ENCODE results near the gene MYO1A.
"Not testable (repeated sequence)": the region's sequence is repeated elsewhere in the genome, so short reads cannot be mapped to it uniquely, and the experiment has no call there.

MYO1A gene

GRCh38 chr12:57018906-57019305 is 31.0 kb downstream of the MYO1A start:
- no peaks in the 10 kb centered on the region for H3K9me3 ChIP-seq (replicated peaks; ENCODE audit: insufficient read depth, low read length)
- no peak overlapping the region for H3K4me3 ChIP-seq (ENCODE audit: low read length)
- H3K4me2 ChIP-seq (ENCODE audit: low read depth, low read length): no peak overlapping the region
- no peak overlapping the region for H3K27ac ChIP-seq (ENCODE audit: low read length)
- H3K4me1 ChIP-seq (ENCODE audit: low read length): no peaks in the 10 kb centered on the region
- H3K9ac ChIP-seq (ENCODE audit: low read length): no peak overlapping the region
- no peaks in the 10 kb centered on the region for H3K9me2 ChIP-seq (replicated peaks; ENCODE audit: insufficient read depth, low read length)
- H3F3A ChIP-seq (ENCODE audit: insufficient read depth, low read length): no peaks in the 10 kb centered on the region
- H3K36me3 ChIP-seq (replicated peaks; ENCODE audit: insufficient read depth, low read length): no peaks in the 10 kb centered on the region
- H4K20me1 ChIP-seq (ENCODE audit: insufficient read depth, low read length): no peaks in the 10 kb centered on the region
- TF ChIP-seq EZH2phosphoT487 (IDR thresholded peaks at IDR 0.05; ENCODE audit: low read length) (no peak), EZH2 (optimal IDR thresholded peaks at IDR 0.05; ENCODE audit: low read depth, low read length) (no peak)
- TF ChIP-seq, protein P1, sequence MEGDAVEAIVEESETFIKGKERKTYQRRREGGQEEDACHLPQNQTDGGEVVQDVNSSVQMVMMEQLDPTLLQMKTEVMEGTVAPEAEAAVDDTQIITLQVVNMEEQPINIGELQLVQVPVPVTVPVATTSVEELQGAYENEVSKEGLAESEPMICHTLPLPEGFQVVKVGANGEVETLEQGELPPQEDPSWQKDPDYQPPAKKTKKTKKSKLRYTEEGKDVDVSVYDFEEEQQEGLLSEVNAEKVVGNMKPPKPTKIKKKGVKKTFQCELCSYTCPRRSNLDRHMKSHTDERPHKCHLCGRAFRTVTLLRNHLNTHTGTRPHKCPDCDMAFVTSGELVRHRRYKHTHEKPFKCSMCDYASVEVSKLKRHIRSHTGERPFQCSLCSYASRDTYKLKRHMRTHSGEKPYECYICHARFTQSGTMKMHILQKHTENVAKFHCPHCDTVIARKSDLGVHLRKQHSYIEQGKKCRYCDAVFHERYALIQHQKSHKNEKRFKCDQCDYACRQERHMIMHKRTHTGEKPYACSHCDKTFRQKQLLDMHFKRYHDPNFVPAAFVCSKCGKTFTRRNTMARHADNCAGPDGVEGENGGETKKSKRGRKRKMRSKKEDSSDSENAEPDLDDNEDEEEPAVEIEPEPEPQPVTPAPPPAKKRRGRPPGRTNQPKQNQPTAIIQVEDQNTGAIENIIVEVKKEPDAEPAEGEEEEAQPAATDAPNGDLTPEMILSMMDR (IDR thresholded peaks at IDR 0.05; ENCODE audit: low read length): no peak
- H2AFZ ChIP-seq (ENCODE audit: low read length): no peak overlapping the region
- DNase-seq: no peak
- H3K27me3 ChIP-seq (replicated peaks; ENCODE audit: insufficient read depth, low read length): peaks cover 6% of the 10 kb centered on the region; the same call in 1 of the 2 replicates
- no peaks in the 10 kb centered on the region for H3K79me2 ChIP-seq (ENCODE audit: low read length)

- H4K20me1 ChIP-seq (ENCODE audit: insufficient read depth, low read length); H3K9me2 ChIP-seq (replicated peaks; ENCODE audit: insufficient read depth, low read length); H3K36me3 ChIP-seq (replicated peaks; ENCODE audit: insufficient read depth, low read length); H3K4me2 ChIP-seq (ENCODE audit: low read depth, low read length); H3F3A ChIP-seq (ENCODE audit: insufficient read depth, low read length); H3K4me1 ChIP-seq (ENCODE audit: low read length); H3K9ac ChIP-seq (ENCODE audit: low read length); H3K4me3 ChIP-seq (ENCODE audit: low read length); DNase-seq; H3K27ac ChIP-seq (ENCODE audit: low read length); H3K9me3 ChIP-seq (replicated peaks; ENCODE audit: insufficient read depth, low read length); H2AFZ ChIP-seq (ENCODE audit: low read length); H3K79me2 ChIP-seq (ENCODE audit: low read length): not testable (repeated sequence)
- H3K27me3 ChIP-seq (replicated peaks; ENCODE audit: insufficient read depth, low read length): peaks cover 11% of the 10 kb centered on the region; the same call in 1 of the 2 replicates
Observed at GRCh38 chr12:57018353-57018752, 31.6 kb downstream of the MYO1A start.

DNA sequence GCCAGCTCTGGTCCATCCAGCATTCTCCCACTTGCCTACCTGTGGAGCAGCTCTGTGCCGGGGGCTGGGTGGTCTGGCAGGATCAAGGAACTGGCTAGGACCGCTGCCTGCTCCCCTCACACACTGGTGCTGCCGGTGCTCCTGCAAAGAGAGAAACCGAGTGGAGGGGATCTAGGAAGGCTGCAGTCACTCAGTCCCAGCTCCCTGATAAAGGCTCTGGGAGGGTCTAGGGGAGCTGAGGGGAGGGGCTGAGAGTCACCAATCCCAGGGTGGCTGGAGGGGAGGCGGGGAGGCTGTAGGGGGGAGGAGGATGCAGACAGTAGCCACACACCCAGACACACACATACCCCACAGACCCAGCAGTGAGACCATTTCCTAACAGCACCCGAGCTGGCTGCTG is 33.6 kb downstream of the MYO1A start, which contains the start of gene TAC3:
TSS of gene TAC3 (minus strand) at position 182 of the 400 bp plus-strand sequence. CDS start 732 bp downstream, outside the sequence.
- no peak within 1 kb of the TSS for H3K9ac ChIP-seq (ENCODE audit: low read length)
- no peak for TF ChIP-seq EZH2phosphoT487 (IDR thresholded peaks at IDR 0.05; ENCODE audit: low read length)

DNA sequence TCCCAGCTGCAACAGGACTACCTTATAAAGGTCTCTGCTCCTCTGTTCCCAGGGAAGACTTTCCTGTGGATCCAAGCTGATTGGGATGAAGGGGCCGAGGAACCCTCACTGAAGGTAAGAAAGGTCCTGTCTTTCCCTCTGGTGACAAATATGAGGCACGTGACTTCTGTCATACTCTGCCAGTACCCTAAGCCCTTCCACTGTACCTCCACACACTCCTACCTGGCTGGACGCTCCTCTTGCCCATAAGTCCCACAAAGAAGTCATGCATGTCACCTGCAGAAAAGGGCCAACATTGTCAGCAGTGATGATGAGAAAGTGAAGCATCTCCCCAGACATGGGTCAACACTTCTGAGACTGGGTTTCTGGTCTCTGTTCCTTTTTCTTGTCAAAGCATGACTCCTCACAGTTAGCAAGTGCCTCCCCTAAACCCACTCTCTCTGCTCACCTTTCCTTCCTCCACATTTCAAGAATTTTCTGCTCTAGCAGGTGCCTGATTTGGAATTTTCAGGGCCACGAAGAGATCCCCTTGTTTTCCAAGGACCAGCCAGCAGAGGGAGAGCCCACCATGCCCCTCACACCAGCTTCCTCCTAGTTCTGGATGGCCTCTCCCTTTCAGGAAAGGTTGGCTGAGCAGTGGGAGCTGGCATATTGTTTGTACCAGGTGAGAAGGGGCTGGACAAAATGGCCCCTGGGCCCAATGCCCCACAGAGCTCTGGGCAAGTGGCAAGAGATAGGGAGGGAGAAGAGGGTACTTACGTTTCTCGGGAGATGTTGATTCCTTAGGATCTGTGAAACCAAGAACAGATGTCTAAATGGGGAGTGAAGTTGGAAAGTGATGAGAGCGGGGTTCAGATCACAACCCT is 37.1 kb downstream of the MYO1A start:
- Histone ChIP-seq H3K27ac (ENCODE audit: low read length) (no peak overlapping the region), H3K36me3 (replicated peaks; ENCODE audit: insufficient read depth, low read length) (no peaks in the 10 kb centered on the region), H3K4me2 (ENCODE audit: low read depth, low read length) (no peak overlapping the region), H3K27me3 (replicated peaks; ENCODE audit: insufficient read depth, low read length) (peaks cover 18% of the 10 kb centered on the region; the same call in 1 of the 2 replicates), H3K9me3 (replicated peaks; ENCODE audit: insufficient read depth, low read length) (no peaks in the 10 kb centered on the region), H4K20me1 (ENCODE audit: insufficient read depth, low read length) (no peaks in the 10 kb centered on the region), H3K4me3 (ENCODE audit: low read length) (no peak overlapping the region), H2AFZ (ENCODE audit: low read length) (no peak overlapping the region), H3K9ac (ENCODE audit: low read length) (no peak overlapping the region), H3K79me2 (ENCODE audit: low read length) (no peaks in the 10 kb centered on the region), H3K4me1 (ENCODE audit: low read length) (peaks cover 9% of the 10 kb centered on the region), H3K9me2 (replicated peaks; ENCODE audit: insufficient read depth, low read length) (no peaks in the 10 kb centered on the region), H3F3A (ENCODE audit: insufficient read depth, low read length) (no peaks in the 10 kb centered on the region)
- no peak for DNase-seq
- TF ChIP-seq EZH2phosphoT487 (IDR thresholded peaks at IDR 0.05; ENCODE audit: low read length) (no peak), EZH2 (optimal IDR thresholded peaks at IDR 0.05; ENCODE audit: low read depth, low read length) (no peak)
- TF ChIP-seq, protein P1 (IDR thresholded peaks at IDR 0.05; ENCODE audit: low read length): no peak

More for the DNA sequence above, 33.6 kb downstream of the MYO1A start, which contains the start of gene TAC3:
- H3K4me1 ChIP-seq (ENCODE audit: low read length): peaks cover 7% of the 10 kb centered on the region
- H3K36me3 ChIP-seq (replicated peaks; ENCODE audit: insufficient read depth, low read length): no peaks in the 10 kb centered on the region
- no peak within 1 kb of the TSS for H3K27ac ChIP-seq (ENCODE audit: low read length)
- no peak within 1 kb of the TSS for H3K4me3 ChIP-seq (ENCODE audit: low read length)
- no peak within 1 kb of the TSS for H2AFZ ChIP-seq (ENCODE audit: low read length)
- H3K4me2 ChIP-seq (ENCODE audit: low read depth, low read length): no peak within 1 kb of the TSS
- no peaks in the 10 kb centered on the region for H3K9me2 ChIP-seq (replicated peaks; ENCODE audit: insufficient read depth, low read length)
- H3K79me2 ChIP-seq (ENCODE audit: low read length): no peaks in the 10 kb centered on the region
- no peaks in the 10 kb centered on the region for H4K20me1 ChIP-seq (ENCODE audit: insufficient read depth, low read length)
- DNase-seq: no peak
- no peaks in the 10 kb centered on the region for H3K9me3 ChIP-seq (replicated peaks; ENCODE audit: insufficient read depth, low read length)
- no peaks in the 10 kb centered on the region for H3F3A ChIP-seq (ENCODE audit: insufficient read depth, low read length)
- H3K27me3 ChIP-seq (replicated peaks; ENCODE audit: insufficient read depth, low read length): peaks cover 18% of the 10 kb centered on the region; the same call in 1 of the 2 replicates

Data from MM.1S (cell line).